Progenitor cell of endocrine pancreas (in vitro differentiated cells): ENCODE data around the gene FAF1. TPM values are rescaled to one million over a fixed set of nuclear protein-coding genes. Genes with fewer than 3 reads are reported as not detected.

Experiments used
- DNase-seq: peaks from one replicate; pipeline ENCODE4 v3.0.0; 2021; ENCODE audit warnings: low spot score; ENCODE audit not compliant: unreplicated experiment
- H3K27ac Mint-ChIP-seq: 2 replicates; pipeline ENCODE4 v1.8.0; 2021; ENCODE audit warnings: mild to moderate bottlenecking, moderate library complexity, mixed read lengths
- H3K27me3 Mint-ChIP-seq: 2 replicates; pipeline ENCODE4 v1.8.0; 2021; ENCODE audit warnings: mixed read lengths
- H3K36me3 Mint-ChIP-seq: 2 replicates; pipeline ENCODE4 v1.8.0; 2022; ENCODE audit warnings: mixed read lengths; ENCODE audit not compliant: insufficient read depth
- H3K4me1 Mint-ChIP-seq: 2 replicates; pipeline ENCODE4 v1.8.0; 2021; ENCODE audit warnings: low read depth, mixed read lengths
- H3K4me3 Mint-ChIP-seq: 2 replicates; pipeline ENCODE4 v1.8.0; 2021; ENCODE audit warnings: low read depth, mild to moderate bottlenecking, moderate library complexity, mixed read lengths
- H3K9me3 Mint-ChIP-seq: 2 replicates; pipeline ENCODE4 v1.8.0; 2021; ENCODE audit warnings: low read depth, mixed read lengths
- CTCF ChIP-seq: fragments of 200-600 bp; sonication (generic); IDR thresholded peaks from one replicate; pipeline ENCODE4 v1.5.0; 2021; ENCODE audit warnings: antibody characterized with exemption, mild to moderate bottlenecking; ENCODE audit not compliant: unreplicated experiment
- total RNA-seq: library from RNA; stranded (reverse); gene quantifications from 2 replicates; pipeline ENCODE4 v1.2.1, GENCODE V29; 2021

FAF1 gene
- total RNA-seq, 1 donor from 2014 or later = 49.0 TPM

DNA sequence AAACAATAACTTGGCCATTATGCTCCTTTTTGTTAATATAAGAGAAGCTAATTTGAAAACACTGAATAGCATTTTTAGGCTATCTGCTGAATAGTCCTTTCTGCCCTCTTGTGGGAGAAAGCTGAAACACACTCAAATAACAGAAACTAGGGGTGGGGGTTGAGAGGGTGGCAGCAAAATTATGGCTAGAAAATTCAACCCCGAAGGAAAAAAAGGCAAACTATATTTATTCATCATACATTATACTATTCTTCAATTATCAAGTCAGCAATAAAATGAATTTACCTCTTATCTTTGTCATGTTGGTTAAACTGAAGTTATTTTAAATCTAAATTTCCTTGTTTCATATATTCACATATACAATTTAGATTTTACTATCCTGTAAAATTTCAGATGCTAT lies 255.9 kb downstream of the FAF1 start:
- DNase-seq = no peak
- peak; percentile 83 for TF ChIP-seq CTCF
- Mint-ChIP-seq H3K9me3 (no peaks in the 10 kb centered on the region), H3K36me3 (no peaks in the 10 kb centered on the region), H3K4me3 (no peak overlapping the region), H3K4me1 (peaks cover 2% of the 10 kb centered on the region), H3K27ac (no peak overlapping the region), H3K27me3 (no peaks in the 10 kb centered on the region)

GRCh38 chr1:50703240-50703639 lies 256.8 kb downstream of the FAF1 start:
- DNase-seq = no peak
- H3K4me1 Mint-ChIP-seq = peaks cover 4% of the 10 kb centered on the region

DNA sequence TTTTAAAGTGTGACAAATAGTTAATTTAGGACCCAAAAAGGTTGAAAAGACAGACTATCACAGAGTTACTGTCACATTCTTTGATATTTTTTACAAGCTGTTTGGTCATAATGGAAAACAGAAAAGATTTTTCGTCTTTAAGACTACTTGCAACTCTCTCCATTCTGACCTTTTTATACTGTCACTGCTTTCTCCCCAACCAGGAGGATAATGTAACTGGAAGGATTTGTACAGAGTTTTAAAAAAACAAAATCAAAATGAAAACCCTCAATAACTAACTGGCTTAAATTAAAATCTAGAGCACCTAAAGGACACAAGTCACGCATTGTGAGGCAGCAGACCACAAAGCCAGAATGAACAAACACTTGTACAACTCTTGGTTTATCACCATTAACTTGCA lies 257.7 kb downstream of the FAF1 start:
- Mint-ChIP-seq H3K27me3 (no peaks in the 10 kb centered on the region), H3K4me1 (peaks cover 10% of the 10 kb centered on the region), H3K4me3 (no peak overlapping the region), H3K27ac (no peak overlapping the region), H3K36me3 (no peaks in the 10 kb centered on the region), H3K9me3 (no peaks in the 10 kb centered on the region)
- TF ChIP-seq CTCF = no peak
- no peak for DNase-seq

More at GRCh38 chr1:50703240-50703639, 256.8 kb downstream of the FAF1 start:
- Mint-ChIP-seq H3K36me3 (no peaks in the 10 kb centered on the region), H3K27ac (no peak overlapping the region), H3K9me3 (no peaks in the 10 kb centered on the region), H3K27me3 (no peaks in the 10 kb centered on the region), H3K4me3 (no peak overlapping the region)
- TF ChIP-seq CTCF = no peak

- no peak for TF ChIP-seq CTCF
- no peak for DNase-seq
- H3K4me3 Mint-ChIP-seq = no peak overlapping the region
- no peaks in the 10 kb centered on the region for H3K9me3 Mint-ChIP-seq
- H3K4me1 Mint-ChIP-seq = peaks cover 10% of the 10 kb centered on the region
- no peak overlapping the region for H3K27ac Mint-ChIP-seq
- no peaks in the 10 kb centered on the region for H3K27me3 Mint-ChIP-seq
- no peaks in the 10 kb centered on the region for H3K36me3 Mint-ChIP-seq
These were observed 258.3 kb downstream of the FAF1 start for GRCh38 chr1:50701706-50702317.

- no peak for TF ChIP-seq CTCF
- Mint-ChIP-seq H3K27me3 (no peaks in the 10 kb centered on the region), H3K36me3 (no peaks in the 10 kb centered on the region), H3K4me3 (no peak overlapping the region), H3K9me3 (no peaks in the 10 kb centered on the region), H3K27ac (no peak overlapping the region), H3K4me1 (peaks cover 10% of the 10 kb centered on the region)
- DNase-seq = no peak
These were observed 259.4 kb downstream of the FAF1 start for GRCh38 chr1:50700621-50701020.
